H1 (cell line): Measurements from ENCODE around the gene TOM1. TPM values are rescaled to one million over a fixed set of nuclear protein-coding genes. Genes with fewer than 3 reads are reported as not detected.

Source experiments
- RXRA ChIP-seq: IDR thresholded peaks from 2 replicates; pipeline ENCODE4 v1.6.1; 2011; ENCODE audit warnings: low read depth, mild to moderate bottlenecking, low read length, moderate library complexity; ENCODE audit not compliant: insufficient read depth
- SAP30 ChIP-seq: fragments of 300-600 bp; sonication (generic); IDR thresholded peaks from 2 replicates; pipeline ENCODE4 v1.7.1; 2012; ENCODE audit warnings: low read length, moderate library complexity, mild to moderate bottlenecking, inconsistent platforms; ENCODE audit not compliant: insufficient read depth, insufficient replicate concordance
- SIN3A ChIP-seq, 2 experiments: IDR thresholded peaks in 1 of 2; conservative IDR thresholded peaks in 1 of 2; 2 replicates each; pipeline ENCODE4 v1.6.1; 2011 to 2012; ENCODE audit warnings: low read length in 2 of 2, improper control_type of control experiment in 1 of 2, low read depth in 1 of 2, mild to moderate bottlenecking in 1 of 2
- polyA plus RNA-seq, 7 experiments: library from polyadenylated mRNA; depleted of rRNA in 3 of 7; stranded (reverse) in 5 of 7; unstranded in 2 of 7; fragments of >200 nt in 5 of 7; fragments of 200-250 nt in 2 of 7; gene quantifications; 1 replicate in 5 of 7; 2 replicates in 1 of 7; 4 replicates in 1 of 7; pipeline versions ENCODE4 v1.2.1 to v1.2.3, GENCODE V29; 2011 to 2013; ENCODE audit warnings: missing spikeins in 2 of 7, mixed read lengths in 2 of 7
- total RNA-seq: library from RNA; stranded (reverse); fragmentation: NEBNext Ultra II Directional; extraction: Animal tissue kit (Norgen Biotek cat#: 25700); gene quantifications from 2 replicates; pipeline ENCODE4 v1.2.1, GENCODE V29; 2021

TOM1 gene
- total and polyA plus RNA-seq, 2 of the 8 experiments (the other 6 are each of a cell fraction or from before 2014, with no cell fraction given), result 25.1 to 39.2 TPM

GRCh38 chr22:35324762-35325161 lies 25.1 kb downstream of the TOM1 start (continued):
- no peak for TF ChIP-seq RXRA
- no peak for TF ChIP-seq SAP30
- no peak for TF ChIP-seq SIN3A (conservative IDR thresholded peaks at IDR 0.05 in 1 of 2, IDR thresholded peaks at IDR 0.05 in 1 of 2; ENCODE audit: low read depth in 1 of 2, low read length in 2 of 2)
